Breast epithelium (tissue), 3 donors: ENCODE results near the gene GTF2F2.

Experiments used
- CTCF ChIP-seq, 3 donors: fragments of 450-650 bp; IDR thresholded peaks; one replicate each; pipeline ENCODE4 v1.5.1; 2016 to 2017; ENCODE audit warnings: antibody characterized with exemption in 3 of 3, mild to moderate bottlenecking in 3 of 3, moderate library complexity in 3 of 3
- POLR2A ChIP-seq: fragments of 450-650 bp; IDR thresholded peaks from one replicate; pipeline ENCODE4 v1.6.1; 2016; ENCODE audit warnings: antibody characterized with exemption, mild to moderate bottlenecking, moderate library complexity
- POLR2AphosphoS5 ChIP-seq, 3 donors: sonication (generic); formaldehyde crosslinking; IDR thresholded peaks; one replicate each; pipeline ENCODE4 v1.6.1; 2017; ENCODE audit warnings: antibody characterized with exemption in 3 of 3

- TF ChIP-seq POLR2AphosphoS5 (IDR thresholded peaks at IDR 0.05) (no peak), POLR2A (no peak), CTCF (IDR thresholded peaks at IDR 0.05) (no peak)
Measured at GRCh38 chr13:45199711-45200110, 79.4 kb downstream of the GTF2F2 start.
